OCI-LY7 (cell line): ENCODE measurements around the gene CUX1. TPM values are rescaled to one million over a fixed set of nuclear protein-coding genes. Genes with fewer than 3 reads are reported as not detected.
A peak's percentile ranks its signal among the peaks of the same experiment; 100 is the strongest.

Experiments
- BruUV-seq: library from RNA; stranded (reverse); fragments of 400-500 nt; replicated peaks from 2 replicates; lab custom pipeline; 2021; lab: Mats Ljungman, UMichigan
- CTCF ChIA-PET: fragments of 300-600 bp; sonication (Branson Sonifier 250); formaldehyde crosslinking; loops from one replicate; lab custom pipeline; 2022; ENCODE audit warnings: antibody characterized with exemption; ENCODE audit not compliant: unreplicated experiment; lab: Charles Lee
- POLR2A ChIA-PET: fragments of 300-600 bp; sonication (Branson Sonifier 250); formaldehyde crosslinking; loops from one replicate; lab custom pipeline; 2022; ENCODE audit warnings: antibody characterized with exemption; lab: Charles Lee
- DNase-seq: peaks from one replicate; pipeline ENCODE4 v3.0.0-alpha.2; 2015; ENCODE audit warnings: low spot score
- H2AFZ ChIP-seq: fragments of 200-600 bp; sonication (generic), shearing (Covaris generic); 2 replicates; pipeline ENCODE4 v1.6.1; 2014; ENCODE audit warnings: mild to moderate bottlenecking, antibody characterized with exemption, low read length, moderate library complexity
- H3K27ac ChIP-seq: fragments of 200-600 bp; sonication (generic); 2 replicates; pipeline ENCODE4 v1.5.1; 2014; ENCODE audit warnings: mixed run types, low read depth, mild to moderate bottlenecking, moderate library complexity, low read length, inconsistent platforms; ENCODE audit not compliant: poor library complexity, severe bottlenecking
- H3K36me3 ChIP-seq: fragments of 200-600 bp; sonication (generic); 2 replicates; pipeline ENCODE4 v1.6.1; 2014; ENCODE audit warnings: mild to moderate bottlenecking, antibody characterized with exemption, low read length, moderate library complexity, mixed read lengths; ENCODE audit not compliant: insufficient read depth
- H3K4me1 ChIP-seq: fragments of 200-600 bp; sonication (generic); 2 replicates; pipeline ENCODE4 v1.5.1; 2014; ENCODE audit warnings: mild to moderate bottlenecking, low read length; ENCODE audit not compliant: insufficient read depth, poor library complexity, severe bottlenecking
- H3K4me2 ChIP-seq: fragments of 200-600 bp; sonication (generic); 2 replicates; pipeline ENCODE4 v1.6.1; 2014; ENCODE audit warnings: mild to moderate bottlenecking, low read length
- H3K4me3 ChIP-seq: fragments of 200-600 bp; sonication (generic); 2 replicates; pipeline ENCODE4 v1.5.1; 2014; ENCODE audit warnings: mild to moderate bottlenecking, low read depth, low read length; ENCODE audit not compliant: poor library complexity, severe bottlenecking
- H3K79me2 ChIP-seq: fragments of 200-600 bp; sonication (generic); 2 replicates; pipeline ENCODE4 v1.6.1; 2016; ENCODE audit warnings: low read depth, mild to moderate bottlenecking, low read length, moderate library complexity, mixed read lengths; ENCODE audit not compliant: insufficient read depth
- H3K9me2 ChIP-seq: fragments of 200-600 bp; sonication (generic); 2 replicates; pipeline ENCODE4 v1.6.1; 2016; ENCODE audit warnings: mild to moderate bottlenecking, low read length, mixed read lengths; ENCODE audit not compliant: insufficient read depth
- H3K9me3 ChIP-seq: fragments of 200-600 bp; sonication (generic); 2 replicates; pipeline ENCODE4 v1.6.1; 2014; ENCODE audit warnings: mild to moderate bottlenecking, mixed run types, low read length, mixed read lengths
- H4K20me1 ChIP-seq: fragments of 200-600 bp; sonication (generic); 2 replicates; pipeline ENCODE4 v1.6.1; 2014; ENCODE audit warnings: mild to moderate bottlenecking, antibody characterized with exemption, low read length, moderate library complexity, mixed read lengths; ENCODE audit not compliant: insufficient read depth
- CTCF ChIP-seq: fragments of 200-600 bp; sonication (generic); conservative IDR thresholded peaks from 2 replicates; pipeline ENCODE4 v1.5.1; 2014; ENCODE audit warnings: mild to moderate bottlenecking, antibody characterized with exemption, low read length, moderate library complexity, mixed read lengths
- EZH2phosphoT487 ChIP-seq: fragments of 200-600 bp; sonication (generic); IDR thresholded peaks from 2 replicates; pipeline ENCODE4 v1.6.1; 2018; ENCODE audit warnings: low read depth, borderline replicate concordance, mild to moderate bottlenecking, mixed run types, antibody characterized with exemption, low read length, moderate library complexity, mixed read lengths
- intact Hi-C: fragments of 100-400 bp; cut with micrococcal nuclease; formaldehyde crosslinking; loops from one replicate; pipeline ENCODE4 v1.10.0; 2022; ENCODE audit not compliant: unreplicated experiment
- total RNA-seq, 2 experiments: library from RNA; depleted of rRNA in 1 of 2; stranded (reverse); fragments of >200 nt in 1 of 2; shearing (Covaris generic) in 1 of 2; gene quantifications; 2 replicates each; pipeline ENCODE4 v1.2.3, GENCODE V29; 2014 to 2022

The CUX1 gene
- total RNA-seq, 2 experiments from 2014 or later = 143 to 199 TPM

GRCh38 chr7:102097601-102098161 lies 280.3 kb downstream of the CUX1 start:
- H2AFZ ChIP-seq = no peak overlapping the region
- no peaks in the 10 kb centered on the region for H3K4me1 ChIP-seq
- H3K4me3 ChIP-seq = no peak overlapping the region
- BruUV-seq = TSS peak; percentile 30
- DNase-seq = no peak
- H3K4me2 ChIP-seq = no peak overlapping the region
- ChIA-PET POLR2A (no interaction called here), CTCF (no interaction called here)
- intact Hi-C loops = no loop called here
- H4K20me1 ChIP-seq = no peaks in the 10 kb centered on the region
- peaks cover 5% of the 10 kb centered on the region; the same call in 1 of the 2 replicates for H3K79me2 ChIP-seq
- H3K27ac ChIP-seq = no peak overlapping the region
- H3K9me3 ChIP-seq = no peaks in the 10 kb centered on the region
- TF ChIP-seq CTCF (no peak), EZH2phosphoT487 (no peak)
- no peaks in the 10 kb centered on the region for H3K9me2 ChIP-seq
- H3K36me3 ChIP-seq = peaks cover 76% of the 10 kb centered on the region

- H3K79me2 ChIP-seq = peaks cover 5% of the 10 kb centered on the region; the same call in 1 of the 2 replicates
- H3K4me3 ChIP-seq = no peak overlapping the region
- TF ChIP-seq EZH2phosphoT487 (no peak), CTCF (no peak)
- no peaks in the 10 kb centered on the region for H3K4me1 ChIP-seq
- H3K9me2 ChIP-seq = no peaks in the 10 kb centered on the region
- H3K36me3 ChIP-seq = peaks cover 89% of the 10 kb centered on the region
- BruUV-seq = no TSS peak
- no peaks in the 10 kb centered on the region for H4K20me1 ChIP-seq
- no peaks in the 10 kb centered on the region for H3K9me3 ChIP-seq
- ChIA-PET POLR2A (interaction anchor here (1.4 kb wide), 1 partner anchor 10 kb away, joined by 5 read pairs; no protein-coding TSS in a partner anchor), CTCF (no interaction called here)
- no peak overlapping the region for H2AFZ ChIP-seq
- no peak for DNase-seq
- intact Hi-C loops = no loop called here
- H3K27ac ChIP-seq = no peak overlapping the region
- H3K4me2 ChIP-seq = no peak overlapping the region
These were observed 281.6 kb downstream of the CUX1 start for GRCh38 chr7:102098986-102099385.

- intact Hi-C loops = no loop called here
- Histone ChIP-seq H3K79me2 (peaks cover 1% of the 10 kb centered on the region; the same call in 1 of the 2 replicates), H3K36me3 (peaks cover 91% of the 10 kb centered on the region), H3K27ac (no peak overlapping the region), H3K9me2 (no peaks in the 10 kb centered on the region), H2AFZ (no peak overlapping the region), H3K4me2 (no peak overlapping the region), H3K4me3 (no peak overlapping the region), H3K9me3 (no peaks in the 10 kb centered on the region), H4K20me1 (no peaks in the 10 kb centered on the region), H3K4me1 (no peaks in the 10 kb centered on the region)
- BruUV-seq = no TSS peak
- TF ChIP-seq CTCF = no peak
- no peak for TF ChIP-seq EZH2phosphoT487
- ChIA-PET CTCF (no interaction called here), POLR2A (interaction anchor here (1.4 kb wide), 1 partner anchor 10 kb away, joined by 5 read pairs; no protein-coding TSS in a partner anchor)
- DNase-seq = no peak
These were observed 282.0 kb downstream of the CUX1 start for GRCh38 chr7:102099474-102099873.
